COLO829 (cell line): ENCODE results near the gene SLC35F1.

Experiments
- DNase-seq: peaks from one replicate; pipeline ENCODE4 v3.0.0; 2012; ENCODE audit warnings: low spot score

Gene SLC35F1

GRCh38 chr6:118123503-118124037, 216.5 kb downstream of the SLC35F1 start:
- DNase-seq: no peak

- no peak for DNase-seq
Observed at GRCh38 chr6:118124851-118125250, 217.8 kb downstream of the SLC35F1 start.

- DNase-seq: no peak
Observed at GRCh38 chr6:118128755-118129154, 221.7 kb downstream of the SLC35F1 start.

- no peak for DNase-seq
Observed at GRCh38 chr6:118134206-118134605, 227.1 kb downstream of the SLC35F1 start.

DNA sequence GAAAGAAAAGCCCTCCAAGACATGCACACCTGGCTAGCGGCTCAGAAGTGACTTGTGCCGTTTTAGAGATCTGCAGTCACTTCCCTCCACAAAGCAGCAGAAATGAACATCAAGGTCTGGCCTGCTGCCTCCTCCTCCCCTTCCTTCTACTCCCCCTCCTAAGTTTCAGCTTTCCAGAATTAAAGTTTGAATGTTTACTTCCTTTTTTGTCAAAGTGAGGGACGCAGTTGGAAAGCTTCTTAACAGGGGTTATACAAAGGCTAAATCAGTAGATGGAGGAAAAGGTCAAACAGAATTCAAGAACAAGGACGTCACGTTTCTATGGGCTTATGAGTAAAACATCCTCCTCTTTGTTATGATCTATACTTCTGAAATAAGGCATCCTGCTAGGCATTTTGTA, 227.7 kb downstream of the SLC35F1 start:
- DNase-seq: no peak

DNA sequence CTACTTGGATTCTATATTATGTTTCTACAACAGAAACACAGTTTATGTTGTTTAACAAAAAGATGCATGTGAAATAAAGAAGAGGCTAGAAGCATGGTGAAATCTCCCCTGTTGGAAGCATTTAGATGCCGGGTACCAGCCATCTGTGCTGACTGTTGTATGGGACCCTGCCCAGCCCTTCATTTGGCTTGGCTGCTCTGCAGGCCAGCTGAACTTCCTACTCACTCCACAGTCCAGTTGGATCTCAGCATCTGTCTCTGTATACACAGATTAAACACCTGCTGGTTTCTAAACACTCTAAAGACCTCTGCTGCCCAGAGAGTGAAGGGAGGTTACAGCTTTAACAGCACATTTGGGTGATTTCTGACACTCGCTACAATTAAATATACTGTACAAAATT, 228.3 kb downstream of the SLC35F1 start:
- DNase-seq: no peak

- no peak for DNase-seq
Observed at GRCh38 chr6:118141211-118141610, 234.1 kb downstream of the SLC35F1 start.

DNA sequence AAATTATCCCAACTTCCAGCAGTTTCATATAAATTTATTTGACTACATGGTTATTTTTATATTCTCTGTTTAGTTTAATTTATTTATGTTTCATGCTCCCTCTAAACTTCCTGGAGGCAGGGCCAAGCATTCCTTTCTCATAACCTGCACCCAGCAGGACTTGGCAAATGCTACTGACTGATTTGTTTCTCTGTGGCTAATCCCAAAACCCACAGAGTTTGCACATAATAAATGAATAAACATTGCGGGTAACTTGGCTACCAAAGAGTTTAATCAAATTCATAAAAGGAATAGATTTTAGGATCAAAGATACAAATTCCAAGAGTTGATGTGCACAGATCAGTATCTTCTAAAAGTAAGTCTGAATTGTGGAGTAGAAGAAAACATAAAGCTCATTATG, 239.5 kb downstream of the SLC35F1 start:
- DNase-seq: no peak

- no peak for DNase-seq
Observed at GRCh38 chr6:118147511-118147910, 240.4 kb downstream of the SLC35F1 start.

DNA sequence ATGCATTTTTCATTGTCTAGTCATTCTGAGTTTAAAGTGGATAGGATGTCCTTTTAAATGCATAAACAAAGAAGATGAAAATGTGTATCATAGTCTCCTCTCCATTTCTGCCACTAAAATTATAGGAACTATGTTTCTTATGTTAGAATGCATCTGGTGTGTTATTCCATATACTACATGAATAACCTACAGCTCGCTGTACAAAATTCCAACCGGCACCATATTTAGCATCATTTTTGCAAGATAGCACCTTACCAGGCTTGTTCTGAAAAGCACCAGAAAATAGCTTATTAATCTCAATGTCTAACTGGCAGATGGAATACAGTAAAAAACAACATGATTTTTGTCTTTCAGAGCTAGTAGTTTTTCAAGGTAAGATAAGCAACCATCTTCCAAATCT, 241.5 kb downstream of the SLC35F1 start:
- no peak for DNase-seq

- DNase-seq: no peak
Observed at GRCh38 chr6:118152524-118152923, 245.5 kb downstream of the SLC35F1 start.

DNA sequence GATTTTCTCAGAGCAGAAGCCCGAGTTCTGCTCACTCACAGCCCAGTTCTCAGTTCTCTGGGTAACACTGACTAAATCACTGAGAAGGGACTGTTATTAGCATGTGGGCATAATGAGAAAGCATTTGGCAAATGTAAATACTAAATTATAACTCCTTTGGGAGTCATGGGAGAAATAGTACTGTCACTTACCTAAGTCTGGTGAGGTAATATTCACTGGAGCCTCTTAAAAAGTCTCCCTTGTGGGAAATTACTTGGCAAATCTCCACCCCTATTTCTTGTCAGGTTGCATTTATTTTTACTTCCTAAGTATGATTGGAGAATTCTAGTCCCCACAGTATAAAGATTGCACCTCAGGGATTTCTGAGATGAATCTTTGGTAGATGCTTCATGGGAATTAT, 254.3 kb downstream of the SLC35F1 start:
- no peak for DNase-seq

DNA sequence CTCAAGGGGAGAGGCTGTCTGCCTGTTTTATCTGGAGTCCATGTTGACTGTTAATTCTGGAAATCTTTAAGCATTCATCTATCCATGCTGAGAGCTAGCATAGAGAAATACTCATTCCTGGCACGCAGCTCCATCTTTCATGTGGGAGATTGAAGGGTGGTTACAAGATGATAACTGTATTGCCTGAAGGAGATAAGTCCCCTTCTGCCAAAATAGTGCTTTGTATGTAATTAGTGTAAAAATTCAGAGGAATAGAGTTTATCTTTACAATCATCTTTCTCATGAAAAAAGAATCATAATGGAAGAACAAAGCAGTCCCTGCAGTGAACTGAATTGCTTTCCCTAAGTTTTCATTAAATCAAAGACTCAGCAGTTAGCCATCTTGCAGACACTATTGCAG, 256.5 kb downstream of the SLC35F1 start:
- DNase-seq: peak; percentile 22

GRCh38 chr6:118165500-118165899, 258.4 kb downstream of the SLC35F1 start:
- no peak for DNase-seq

- DNase-seq: no peak
Observed at GRCh38 chr6:118168421-118168820, 261.4 kb downstream of the SLC35F1 start.

DNA sequence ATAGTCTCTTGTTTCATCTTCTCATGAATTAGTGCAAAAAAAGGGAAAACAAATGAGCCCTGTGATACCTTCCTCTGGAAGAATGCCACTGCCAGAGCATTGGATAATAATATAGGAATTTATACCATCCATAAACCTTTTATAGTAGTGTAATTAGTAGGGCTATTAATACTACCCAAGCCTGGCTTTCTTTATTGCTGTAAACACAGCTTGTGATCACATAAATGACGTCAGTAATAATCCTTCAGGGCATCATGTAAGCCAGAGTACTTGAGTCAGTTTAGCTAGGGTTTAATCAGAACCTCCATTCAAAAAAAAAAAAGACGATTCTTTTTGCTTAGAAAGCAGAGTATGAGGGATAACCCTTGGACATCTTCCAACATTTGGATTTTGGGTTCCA, 264.8 kb downstream of the SLC35F1 start:
- peak; percentile 83 for DNase-seq

- DNase-seq: no peak
Observed at GRCh38 chr6:118174071-118174470, 267.0 kb downstream of the SLC35F1 start.

DNA sequence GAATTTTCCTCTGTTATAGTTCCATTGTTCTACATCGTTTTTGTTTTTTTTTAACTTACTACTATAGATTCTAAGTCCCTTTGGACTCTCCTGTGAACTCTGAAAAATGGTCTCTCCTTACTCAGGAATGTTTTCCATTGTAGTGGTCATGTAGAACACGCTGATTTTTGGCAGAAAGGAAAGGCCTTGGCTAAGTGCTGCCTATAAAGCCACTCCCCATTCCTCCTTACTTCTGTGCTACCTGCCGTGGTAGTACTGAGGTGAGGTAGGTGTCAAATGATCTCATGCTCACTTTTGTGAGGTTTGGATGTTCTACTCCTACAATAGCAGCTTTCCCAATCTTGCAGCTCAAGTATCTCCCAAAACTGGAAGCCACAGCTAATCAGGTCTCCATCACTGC, 270.7 kb downstream of the SLC35F1 start:
- no peak for DNase-seq

DNA sequence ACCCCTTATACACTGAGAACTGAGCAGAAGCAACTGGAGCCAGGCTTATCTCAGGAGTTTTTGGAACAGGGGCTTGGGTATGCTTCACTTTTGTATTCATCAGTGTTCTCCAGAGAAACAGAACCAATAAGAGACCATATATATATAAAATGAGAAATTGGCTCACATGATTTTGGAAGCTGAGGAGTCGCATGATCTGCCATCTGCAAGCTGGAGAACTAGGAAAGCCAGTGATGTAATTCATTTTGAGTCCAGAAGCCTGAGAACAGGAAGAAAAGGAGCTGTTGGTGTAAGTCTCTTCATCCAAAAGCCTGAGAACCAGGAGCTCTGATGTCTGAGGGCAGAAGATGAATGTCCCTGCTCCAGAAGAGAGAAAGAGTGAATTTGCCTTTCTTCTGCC, 272.0 kb downstream of the SLC35F1 start:
- no peak for DNase-seq

- no peak for DNase-seq
Observed at GRCh38 chr6:118186672-118187567, 279.9 kb downstream of the SLC35F1 start.

DNA sequence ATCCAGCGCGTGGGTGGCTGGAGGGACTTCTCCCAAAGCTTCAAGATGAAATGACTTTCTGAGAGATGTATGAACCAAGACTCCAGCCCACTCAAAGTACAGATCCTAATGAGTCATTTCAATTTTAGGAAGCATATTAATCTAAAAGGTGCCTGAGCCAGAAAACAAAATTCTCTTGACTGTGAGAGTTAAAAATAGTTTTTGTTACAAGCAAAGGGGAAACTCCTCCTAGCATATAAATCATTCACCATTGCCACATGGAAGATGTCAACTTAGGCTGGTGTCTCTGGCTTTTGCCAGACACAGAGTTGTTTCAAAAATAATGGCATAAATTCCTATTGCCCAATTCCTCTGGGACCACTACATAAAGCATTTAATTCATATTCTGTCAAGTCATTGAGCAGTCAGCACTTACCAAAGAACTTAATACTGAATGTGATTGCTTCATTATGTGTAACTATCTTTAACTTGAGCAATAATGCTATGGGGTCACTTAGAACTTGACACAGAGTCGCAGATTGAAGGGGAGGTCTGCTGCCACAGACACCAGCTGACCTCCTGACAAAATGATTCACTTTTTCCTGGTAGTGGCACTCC, 280.6 kb downstream of the SLC35F1 start:
- DNase-seq: peak; percentile 59

DNA sequence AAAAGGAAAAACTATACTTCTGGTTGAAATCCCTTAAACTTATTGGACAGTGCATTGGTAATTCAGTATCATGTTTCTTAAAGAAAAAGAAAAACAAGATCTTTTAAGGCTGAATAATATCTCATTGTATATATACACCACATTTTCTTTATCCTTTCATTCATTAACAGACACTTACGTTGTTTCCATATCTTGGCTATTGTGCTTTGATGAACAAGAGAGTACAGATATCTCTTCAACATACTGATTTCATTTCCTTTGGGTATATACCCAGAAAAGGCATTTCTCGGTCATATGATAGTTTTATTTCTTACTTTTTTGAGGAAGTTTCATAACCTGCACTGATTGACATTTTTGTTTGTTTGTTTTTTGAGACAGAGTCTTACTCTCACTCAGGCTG, 281.5 kb downstream of the SLC35F1 start:
- DNase-seq: no peak

GRCh38 chr6:118197539-118197938, 290.5 kb downstream of the SLC35F1 start:
- DNase-seq: no peak
